ENCODE data around the gene FAM171A1.

- TF ChIP-seq POLR2AphosphoS5 (IDR thresholded peaks at IDR 0.05) (no peak), CTCF (IDR thresholded peaks at IDR 0.05) (no peak), POLR2A (IDR thresholded peaks at IDR 0.05) (no peak)
Measured at GRCh38 chr10:15293862-15294842, 76.9 kb downstream of the FAM171A1 start.
